ENCODE results near the gene AGBL5.

AGBL5 gene

DNA sequence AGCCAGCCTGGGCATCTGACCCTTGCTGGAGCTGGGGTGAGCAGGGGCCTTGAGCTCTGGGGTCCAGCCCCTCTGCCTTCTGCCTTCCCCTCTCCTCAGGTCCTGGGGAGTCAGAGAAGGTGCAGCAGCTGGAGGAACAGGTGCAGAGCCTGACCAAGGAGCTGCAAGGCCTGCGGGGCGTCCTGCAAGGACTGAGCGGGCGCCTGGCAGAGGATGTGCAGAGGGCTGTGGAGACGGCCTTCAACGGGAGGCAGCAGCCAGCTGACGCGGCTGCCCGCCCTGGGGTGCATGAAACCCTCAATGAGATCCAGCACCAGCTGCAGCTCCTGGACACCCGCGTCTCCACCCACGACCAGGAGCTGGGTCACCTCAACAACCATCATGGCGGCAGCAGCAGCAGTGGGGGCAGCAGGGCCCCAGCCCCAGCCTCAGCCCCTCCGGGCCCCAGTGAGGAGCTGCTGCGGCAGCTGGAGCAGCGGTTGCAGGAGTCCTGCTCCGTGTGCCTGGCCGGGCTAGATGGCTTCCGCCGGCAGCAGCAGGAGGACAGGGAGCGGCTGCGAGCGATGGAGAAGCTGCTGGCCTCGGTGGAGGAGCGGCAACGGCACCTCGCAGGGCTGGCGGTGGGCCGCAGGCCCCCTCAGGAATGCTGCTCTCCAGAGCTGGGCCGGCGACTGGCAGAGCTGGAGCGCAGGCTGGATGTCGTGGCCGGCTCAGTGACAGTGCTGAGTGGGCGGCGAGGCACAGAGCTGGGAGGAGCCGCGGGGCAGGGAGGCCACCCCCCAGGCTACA lies 30.7 kb downstream of the AGBL5 start:
- H3K27ac ChIP-seq: peak overlapping the region; percentile 86; the same call in 1 of the 2 replicates
- H3K9ac ChIP-seq (ENCODE audit: insufficient read length): no peak overlapping the region
- no peak for DNase-seq (ENCODE audit: low read depth, low spot score)
- H3K36me3 ChIP-seq (ENCODE audit: insufficient read depth, low read length): peaks cover 17% of the 10 kb centered on the region; the same call in 1 of the 2 replicates
- TF ChIP-seq EZH2 (IDR thresholded peaks at IDR 0.05): no peak
- H3K9me3 ChIP-seq (ENCODE audit: low read depth, low read length): no peaks in the 10 kb centered on the region
- no peak overlapping the region; the same call in 1 of the 2 replicates for H3K4me3 ChIP-seq

GRCh38 chr2:27082773-27083409 lies 31.4 kb downstream of the AGBL5 start:
- no peak overlapping the region for H3K27ac ChIP-seq
- TF ChIP-seq FOXP2 (optimal IDR thresholded peaks at IDR 0.05; ENCODE audit: control extremely low read depth, extremely low read length, insufficient read depth) (no peak), EZH2 (IDR thresholded peaks at IDR 0.05) (no peak), POLR2AphosphoS5 (IDR thresholded peaks at IDR 0.05; ENCODE audit: borderline replicate concordance, low read depth, low read length) (no peak)
- H3K9me3 ChIP-seq (ENCODE audit: low read depth, low read length): no peaks in the 10 kb centered on the region
- no peak for DNase-seq (ENCODE audit: low read depth, low spot score)
- H3K9ac ChIP-seq (ENCODE audit: insufficient read length): no peak overlapping the region
- H3K36me3 ChIP-seq (ENCODE audit: insufficient read depth, low read length): peaks cover 17% of the 10 kb centered on the region; the same call in 1 of the 2 replicates
- H3K4me3 ChIP-seq: no peak overlapping the region

- Histone ChIP-seq H3K4me3 (no peak overlapping the region), H3K9ac (ENCODE audit: insufficient read length) (no peak overlapping the region), H3K9me3 (ENCODE audit: low read depth, low read length) (no peaks in the 10 kb centered on the region), H3K36me3 (ENCODE audit: insufficient read depth, low read length) (peaks cover 17% of the 10 kb centered on the region; the same call in 1 of the 2 replicates), H3K27ac (0 out of 2 replicates have a peak overlapping the region, but pooled peaks have one; percentile 8)
- DNase-seq (ENCODE audit: low read depth, low spot score): no peak
- TF ChIP-seq POLR2AphosphoS5 (IDR thresholded peaks at IDR 0.05; ENCODE audit: borderline replicate concordance, low read depth, low read length) (no peak), FOXP2 (optimal IDR thresholded peaks at IDR 0.05; ENCODE audit: control extremely low read depth, extremely low read length, insufficient read depth) (no peak), EZH2 (IDR thresholded peaks at IDR 0.05) (no peak)
These were observed 32.2 kb downstream of the AGBL5 start for GRCh38 chr2:27083410-27084296.

- TF ChIP-seq EZH2 (IDR thresholded peaks at IDR 0.05): no peak
- TF ChIP-seq POLR2AphosphoS5 (IDR thresholded peaks at IDR 0.05; ENCODE audit: borderline replicate concordance, low read depth, low read length): no peak
- TF ChIP-seq FOXP2 (optimal IDR thresholded peaks at IDR 0.05; ENCODE audit: control extremely low read depth, extremely low read length, insufficient read depth): no peak
- no peak for DNase-seq (ENCODE audit: low read depth, low spot score)
- H3K36me3 ChIP-seq (ENCODE audit: insufficient read depth, low read length): peaks cover 17% of the 10 kb centered on the region; the same call in 1 of the 2 replicates
- no peaks in the 10 kb centered on the region for H3K9me3 ChIP-seq (ENCODE audit: low read depth, low read length)
- no peak overlapping the region for H3K9ac ChIP-seq (ENCODE audit: insufficient read length)
- no peak overlapping the region for H3K4me3 ChIP-seq
- no peak overlapping the region for H3K27ac ChIP-seq
These were observed 33.0 kb downstream of the AGBL5 start for GRCh38 chr2:27084297-27085061.

GRCh38 chr2:27085062-27085672 lies 33.7 kb downstream of the AGBL5 start:
- no peaks in the 10 kb centered on the region for H3K9me3 ChIP-seq (ENCODE audit: low read depth, low read length)
- no peak for DNase-seq (ENCODE audit: low read depth, low spot score)
- peak overlapping the region; percentile 82; the same call in 1 of the 2 replicates for H3K4me3 ChIP-seq
- peak overlapping the region; percentile 91 for H3K9ac ChIP-seq (ENCODE audit: insufficient read length)
- TF ChIP-seq FOXP2 (optimal IDR thresholded peaks at IDR 0.05; ENCODE audit: control extremely low read depth, extremely low read length, insufficient read depth) (no peak), POLR2AphosphoS5 (IDR thresholded peaks at IDR 0.05; ENCODE audit: borderline replicate concordance, low read depth, low read length) (no peak), EZH2 (IDR thresholded peaks at IDR 0.05) (no peak)
- H3K36me3 ChIP-seq (ENCODE audit: insufficient read depth, low read length): peaks cover 17% of the 10 kb centered on the region; the same call in 1 of the 2 replicates
- H3K27ac ChIP-seq: no peak overlapping the region

DNA sequence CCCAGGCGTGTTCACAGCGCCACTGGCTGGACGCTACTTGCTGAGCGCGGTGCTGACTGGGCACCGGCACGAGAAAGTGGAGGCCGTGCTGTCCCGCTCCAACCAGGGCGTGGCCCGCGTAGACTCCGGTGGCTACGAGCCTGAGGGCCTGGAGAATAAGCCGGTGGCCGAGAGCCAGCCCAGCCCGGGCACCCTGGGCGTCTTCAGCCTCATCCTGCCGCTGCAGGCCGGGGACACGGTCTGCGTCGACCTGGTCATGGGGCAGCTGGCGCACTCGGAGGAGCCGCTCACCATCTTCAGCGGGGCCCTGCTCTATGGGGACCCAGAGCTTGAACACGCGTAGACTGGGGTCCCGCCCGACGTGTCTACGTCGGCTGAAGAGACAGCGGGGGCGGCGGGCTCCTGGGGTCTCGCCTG lies 34.2 kb downstream of the AGBL5 start:
- Histone ChIP-seq H3K36me3 (ENCODE audit: insufficient read depth, low read length) (peaks cover 17% of the 10 kb centered on the region; the same call in 1 of the 2 replicates), H3K4me3 (peak overlapping the region; percentile 82), H3K9ac (ENCODE audit: insufficient read length) (peak overlapping the region; percentile 91), H3K9me3 (ENCODE audit: low read depth, low read length) (no peaks in the 10 kb centered on the region), H3K27ac (no peak overlapping the region)
- DNase-seq (ENCODE audit: low read depth, low spot score): no peak
- no peak for TF ChIP-seq EZH2 (IDR thresholded peaks at IDR 0.05)
- no peak for TF ChIP-seq POLR2AphosphoS5 (IDR thresholded peaks at IDR 0.05; ENCODE audit: borderline replicate concordance, low read depth, low read length)
- TF ChIP-seq FOXP2 (optimal IDR thresholded peaks at IDR 0.05; ENCODE audit: control extremely low read depth, extremely low read length, insufficient read depth): no peak

DNA sequence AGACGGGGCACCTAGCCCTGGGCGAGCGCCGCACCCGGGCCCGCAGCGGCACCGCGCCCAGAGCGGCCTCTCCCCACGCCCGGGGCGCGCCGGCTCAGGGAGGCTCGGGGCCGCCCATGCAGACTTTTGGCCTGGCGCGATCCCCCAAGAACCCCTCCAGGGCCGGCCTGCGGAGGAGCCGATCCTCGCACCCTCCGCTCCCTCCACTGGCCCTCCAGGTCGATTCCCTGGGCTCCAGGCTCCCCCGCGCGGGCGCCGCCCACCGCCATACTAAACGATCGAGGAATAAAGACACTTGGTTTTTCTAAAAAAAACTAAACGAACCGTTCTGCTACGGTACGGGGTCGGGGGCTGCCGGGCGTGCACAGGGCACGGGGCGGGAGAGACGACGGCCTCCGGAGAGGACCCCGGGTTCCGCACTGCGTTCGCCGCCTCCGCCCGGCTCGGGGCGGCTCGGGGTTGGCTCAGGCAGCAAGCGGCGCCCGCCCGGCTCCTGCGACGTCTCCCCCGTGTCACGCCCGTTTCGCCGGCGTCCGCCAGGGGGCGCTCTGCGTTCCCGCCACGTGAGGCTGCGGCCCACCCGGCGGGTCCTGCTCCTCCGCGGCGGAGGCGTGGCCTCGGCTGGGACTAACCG lies 34.7 kb downstream of the AGBL5 start:
- TF ChIP-seq FOXP2 (optimal IDR thresholded peaks at IDR 0.05; ENCODE audit: control extremely low read depth, extremely low read length, insufficient read depth) (peak; percentile 70), EZH2 (IDR thresholded peaks at IDR 0.05) (no peak), POLR2AphosphoS5 (IDR thresholded peaks at IDR 0.05; ENCODE audit: borderline replicate concordance, low read depth, low read length) (peak; percentile 69)
- Histone ChIP-seq H3K9ac (ENCODE audit: insufficient read length) (peak overlapping the region; percentile 91), H3K27ac (peak overlapping the region; percentile 73; the same call in 1 of the 2 replicates), H3K9me3 (ENCODE audit: low read depth, low read length) (no peaks in the 10 kb centered on the region), H3K36me3 (ENCODE audit: insufficient read depth, low read length) (peaks cover 17% of the 10 kb centered on the region; the same call in 1 of the 2 replicates), H3K4me3 (peak overlapping the region; percentile 82)
- DNase-seq (ENCODE audit: low read depth, low spot score): no peak

Data from SK-N-MC (cell line).